HepG2 (cell line): Measurements from ENCODE around the gene NELL1. TPM values are rescaled to one million over a fixed set of nuclear protein-coding genes. Genes with fewer than 3 reads are reported as not detected.
A peak's percentile ranks its signal among the peaks of the same experiment; 100 is the strongest.

Source experiments
- ATAC-seq: fragments of 200-7000 bp; cut with Tn5 transposase; 3 replicates; pipeline ENCODE4 v1.9.1; 2020; ENCODE audit warnings: mild to moderate bottlenecking, moderate library complexity
- BruUV-seq: library from RNA; stranded (reverse); fragments of 400-500 nt; replicated peaks from 2 replicates; lab custom pipeline; 2021; lab: Mats Ljungman, UMichigan
- CTCF ChIA-PET: fragments of 300-600 bp; formaldehyde crosslinking; extraction: SDS; loops from one replicate; lab custom pipeline; 2021; ENCODE audit warnings: low total read pairs, inconsistent platforms, low intra/inter-chr PET ratio; lab: Yijun Ruan, JAX
- POLR2A ChIA-PET: fragments of 350-600 bp; sonication (Branson Sonifier 250); formaldehyde crosslinking; loops from one replicate; lab custom pipeline; 2020; ENCODE audit warnings: antibody characterized with exemption, inconsistent platforms; lab: Yijun Ruan, JAX
- DNase-seq: peaks from one replicate; pipeline ENCODE4 v3.0.0-alpha.2; 2015; ENCODE audit warnings: low spot score
- FAIRE-seq: peaks from 3 replicates; lab custom pipeline; 2011; peaks lifted over from hg19 to GRCh38; lab: Jason Lieb, UNC
- H2AFZ ChIP-seq: one replicate; pipeline ENCODE4 v1.6.1; 2011; ENCODE audit warnings: low read length, inconsistent platforms
- H3K27ac ChIP-seq: fragments of 300-600 bp; 3 replicates; pipeline ENCODE4 v1.8.0; 2011; ENCODE audit warnings: mixed run types, mild to moderate bottlenecking, mixed read lengths, low read length, inconsistent platforms; ENCODE audit not compliant: insufficient read depth; ENCODE audit errors: extremely low read length
- H3K27me3 ChIP-seq, 2 experiments: fragments of 200-600 bp in 1 of 2; 2 replicates in 1 of 2; 3 replicates in 1 of 2; pipeline versions ENCODE4 v1.6.0 to v1.8.0; 2011; ENCODE audit warnings: low read length in 2 of 2, mild to moderate bottlenecking in 2 of 2, moderate library complexity in 2 of 2, inconsistent platforms in 1 of 2; ENCODE audit not compliant: insufficient read depth in 2 of 2, control insufficient read depth in 1 of 2
- H3K36me3 ChIP-seq, 2 experiments: fragments of 200-600 bp in 1 of 2; replicated peaks in 1 of 2; 2 replicates in 1 of 2; 3 replicates in 1 of 2; pipeline versions ENCODE4 v1.5.1 to v1.8.0; 2011; ENCODE audit warnings: low read length in 2 of 2, inconsistent platforms in 1 of 2; ENCODE audit not compliant: insufficient read depth in 2 of 2, control insufficient read depth in 1 of 2
- H3K4me1 ChIP-seq: 2 replicates; pipeline ENCODE4 v1.5.1; 2012; ENCODE audit warnings: low read length, inconsistent platforms; ENCODE audit not compliant: insufficient read depth
- H3K4me2 ChIP-seq: 2 replicates; pipeline ENCODE4 v1.6.0; 2011; ENCODE audit warnings: low read depth, low read length, inconsistent platforms
- H3K4me3 ChIP-seq, 3 experiments: fragments of 200-600 bp in 1 of 3; sonication (generic), shearing (Covaris generic) in 1 of 3; replicated peaks in 1 of 3; 2 replicates each; pipeline ENCODE4 v1.5.1; 2011 to 2016; ENCODE audit warnings: low read length in 3 of 3, inconsistent platforms in 2 of 3, low read depth in 2 of 3, mild to moderate bottlenecking in 2 of 3, control low read depth in 1 of 3, mixed read lengths in 1 of 3; ENCODE audit not compliant: insufficient read depth in 1 of 3
- H3K79me2 ChIP-seq: one replicate; pipeline ENCODE4 v1.6.1; 2011; ENCODE audit warnings: low read length, inconsistent platforms; ENCODE audit not compliant: insufficient read depth
- H3K9ac ChIP-seq: 2 replicates; pipeline ENCODE4 v1.6.0; 2011; ENCODE audit warnings: mild to moderate bottlenecking, low read depth, low read length, inconsistent platforms; ENCODE audit not compliant: insufficient read depth
- H3K9me3 ChIP-seq: 2 replicates; pipeline ENCODE4 v1.5.1; 2012; ENCODE audit warnings: mild to moderate bottlenecking, low read length
- H4K20me1 ChIP-seq: 2 replicates; pipeline ENCODE4 v1.6.0; 2011; ENCODE audit warnings: inconsistent platforms, mild to moderate bottlenecking, low read length, moderate library complexity; ENCODE audit not compliant: insufficient read depth
- ATAD3A ChIP-seq: sonication (generic); formaldehyde crosslinking; IDR thresholded peaks from 2 replicates; pipeline ENCODE4 v1.4.0; 2020; ENCODE audit warnings: missing genetic modification reagents
- CEBPB ChIP-seq: IDR thresholded peaks from 2 replicates; pipeline ENCODE4 v1.6.1; 2011; ENCODE audit warnings: low read depth, low read length, improper control_type of control experiment, borderline replicate concordance
- DZIP1 ChIP-seq: sonication (generic); formaldehyde crosslinking; IDR thresholded peaks from 2 replicates; pipeline ENCODE4 v1.5.0; 2020; ENCODE audit warnings: mild to moderate bottlenecking, missing genetic modification reagents
- E2F2 ChIP-seq: sonication (generic); formaldehyde crosslinking; IDR thresholded peaks from 2 replicates; pipeline ENCODE4 v1.4.0; 2020; ENCODE audit warnings: missing genetic modification reagents, borderline replicate concordance
- GATAD1 ChIP-seq: IDR thresholded peaks from 2 replicates; pipeline ENCODE4 v1.6.1; 2016; ENCODE audit warnings: missing genetic modification reagents, missing compliant biosample characterization
- HNRNPL ChIP-seq: fragments of 200-400 bp; formaldehyde crosslinking; IDR thresholded peaks from 2 replicates; pipeline ENCODE4 v1.6.1; 2017; ENCODE audit warnings: mild to moderate bottlenecking, low read depth, low read length
- POLR2AphosphoS5 ChIP-seq: IDR thresholded peaks from 2 replicates; pipeline ENCODE4 v1.6.1; 2012; ENCODE audit warnings: low read depth, low read length
- TP53 ChIP-seq: sonication (generic); formaldehyde crosslinking; conservative IDR thresholded peaks from 2 replicates; pipeline ENCODE4 v1.4.0; 2020; ENCODE audit warnings: missing genetic modification reagents
- ZNF10 ChIP-seq: sonication (generic); formaldehyde crosslinking; IDR thresholded peaks from 2 replicates; pipeline ENCODE4 v1.4.0; 2020; ENCODE audit warnings: mild to moderate bottlenecking, low read depth, missing genetic modification reagents, borderline replicate concordance
- ZNF207 ChIP-seq: fragments of 450-650 bp; IDR thresholded peaks from 2 replicates; pipeline ENCODE4 v1.6.1; 2016; ENCODE audit warnings: antibody characterized with exemption, borderline replicate concordance
- ZNF383 ChIP-seq: sonication (generic); formaldehyde crosslinking; IDR thresholded peaks from 2 replicates; pipeline ENCODE4 v1.4.0; 2020; ENCODE audit warnings: missing genetic modification reagents, mild to moderate bottlenecking, borderline replicate concordance
- ZNF605 ChIP-seq: sonication (generic); formaldehyde crosslinking; IDR thresholded peaks from 2 replicates; pipeline ENCODE4 v1.8.0; 2022; ENCODE audit warnings: mild to moderate bottlenecking, missing genetic modification reagents
- ZNF75D ChIP-seq: sonication (generic); formaldehyde crosslinking; IDR thresholded peaks from 2 replicates; pipeline ENCODE4 v1.8.1; 2023; ENCODE audit warnings: missing genetic modification reagents, mild to moderate bottlenecking, borderline replicate concordance
- WGBS: methylation state at CpG from one replicate; pipeline ENCODE4 v1.1.6; 2017; ENCODE audit warnings: low lambda C conversion rate; 5-methylcytosine and 5-hydroxymethylcytosine counted together
- in situ Hi-C: cut with HindIII; loops from 2 replicates; pipeline ENCODE4 v1.10.0; 2017; ENCODE audit warnings: low pct_unique_long_range_greater_than_20kb; ENCODE audit not compliant: extremely low pct_ligation_motif_present
- intact Hi-C: fragments of 100-400 bp; cut with micrococcal nuclease; formaldehyde crosslinking; loops from one replicate; pipeline ENCODE4 v1.10.0; 2022; ENCODE audit not compliant: unreplicated experiment
- polyA plus RNA-seq, 8 experiments: library from polyadenylated mRNA; depleted of rRNA in 3 of 8; stranded (reverse) in 7 of 8; unstranded in 1 of 8; fragments of >200 nt; fragmentation: Illumina TruSeq in 4 of 8; extraction: Trizol in 4 of 8; gene quantifications; 2 replicates each; pipeline versions ENCODE4 v1.2.1 to v1.2.3, GENCODE V29; 2011 to 2016; ENCODE audit warnings: low read depth in 4 of 8, missing spikeins in 1 of 8, mixed read lengths in 1 of 8; ENCODE audit not compliant: insufficient read depth in 1 of 8
- total RNA-seq, 5 experiments: library from RNA; depleted of rRNA; stranded (reverse); fragments of >200 nt; fragmentation: Illumina TruSeq; extraction: Trizol; gene quantifications; 2 replicates each; pipeline ENCODE4 v1.2.3, GENCODE V29; 2016; ENCODE audit warnings: low read depth in 1 of 5
- TF ChIP-seq, protein P1 (sequence below): sonication (generic); formaldehyde crosslinking; IDR thresholded peaks from 2 replicates; pipeline ENCODE4 v1.5.0; 2020; ENCODE audit warnings: missing genetic modification reagents

The NELL1 gene
- total and polyA plus RNA-seq, 2 of the 13 experiments (the other 11 are each of a cell fraction or from before 2014, with no cell fraction given): not detected

DNA sequence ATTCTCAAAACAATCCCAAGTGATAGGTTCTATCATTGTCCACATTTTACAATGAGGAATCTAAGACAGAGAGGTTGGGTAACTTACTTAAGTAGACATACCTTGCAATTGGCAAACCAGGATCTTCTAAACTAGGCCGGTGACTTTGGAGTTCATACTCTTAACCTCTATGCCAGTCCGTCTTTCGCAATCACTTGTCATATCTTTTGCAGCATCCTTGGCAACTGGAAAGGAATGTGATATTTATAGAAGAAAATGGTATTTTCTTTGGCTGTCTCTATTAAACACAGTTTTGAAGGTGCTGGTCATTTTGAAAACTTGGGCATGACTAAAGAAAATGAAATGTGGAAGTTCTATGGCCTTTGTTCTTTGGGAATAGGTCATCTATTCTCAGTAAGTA is 556.5 kb downstream of the NELL1 start:
- WGBS: 70% methylated on average over 3 of the region's 3 CpGs
- FAIRE-seq: no peak

DNA sequence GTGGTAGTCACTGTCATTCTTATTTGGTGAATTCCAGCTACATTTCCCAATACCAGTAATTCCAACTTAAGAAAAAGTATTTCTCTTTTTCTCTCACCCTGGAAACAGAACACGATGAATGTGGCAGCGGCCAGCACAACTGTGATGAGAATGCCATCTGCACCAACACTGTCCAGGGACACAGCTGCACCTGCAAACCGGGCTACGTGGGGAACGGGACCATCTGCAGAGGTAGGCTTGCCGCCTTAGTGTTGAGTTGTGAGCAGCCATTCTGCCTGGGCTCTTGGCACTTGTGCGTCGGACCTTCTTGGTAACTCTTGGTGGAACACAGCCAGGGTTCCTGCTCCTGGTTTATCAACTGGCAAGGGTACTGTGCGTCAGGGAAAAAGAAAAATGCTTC is 559.8 kb downstream of the NELL1 start:
- Histone ChIP-seq H3K27ac (no peak overlapping the region), H3K4me2 (no peak overlapping the region), H3K9ac (no peak overlapping the region), H2AFZ (no peak overlapping the region), H4K20me1 (no peaks in the 10 kb centered on the region), H3K4me1 (no peaks in the 10 kb centered on the region), H3K79me2 (no peaks in the 10 kb centered on the region), H3K9me3 (0 out of 2 replicates have a peak, but pooled peaks cover 6% of the 10 kb centered on the region), H3K27me3 (no peaks in the 10 kb centered on the region), H3K4me3 (no peak overlapping the region), H3K36me3 (no peaks in the 10 kb centered on the region)
- ATAC-seq (no peak), FAIRE-seq (no peak), DNase-seq (no peak)
- in situ Hi-C loops: no loop called here
- TF ChIP-seq ZNF10 (CRISPR knock-in tag): no peak
- no peak for TF ChIP-seq ZNF383 (CRISPR knock-in tag)
- TF ChIP-seq ZNF605 (CRISPR knock-in tag): no peak
- TF ChIP-seq, protein P1, sequence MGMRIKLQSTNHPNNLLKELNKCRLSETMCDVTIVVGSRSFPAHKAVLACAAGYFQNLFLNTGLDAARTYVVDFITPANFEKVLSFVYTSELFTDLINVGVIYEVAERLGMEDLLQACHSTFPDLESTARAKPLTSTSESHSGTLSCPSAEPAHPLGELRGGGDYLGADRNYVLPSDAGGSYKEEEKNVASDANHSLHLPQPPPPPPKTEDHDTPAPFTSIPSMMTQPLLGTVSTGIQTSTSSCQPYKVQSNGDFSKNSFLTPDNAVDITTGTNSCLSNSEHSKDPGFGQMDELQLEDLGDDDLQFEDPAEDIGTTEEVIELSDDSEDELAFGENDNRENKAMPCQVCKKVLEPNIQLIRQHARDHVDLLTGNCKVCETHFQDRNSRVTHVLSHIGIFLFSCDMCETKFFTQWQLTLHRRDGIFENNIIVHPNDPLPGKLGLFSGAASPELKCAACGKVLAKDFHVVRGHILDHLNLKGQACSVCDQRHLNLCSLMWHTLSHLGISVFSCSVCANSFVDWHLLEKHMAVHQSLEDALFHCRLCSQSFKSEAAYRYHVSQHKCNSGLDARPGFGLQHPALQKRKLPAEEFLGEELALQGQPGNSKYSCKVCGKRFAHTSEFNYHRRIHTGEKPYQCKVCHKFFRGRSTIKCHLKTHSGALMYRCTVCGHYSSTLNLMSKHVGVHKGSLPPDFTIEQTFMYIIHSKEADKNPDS (CRISPR knock-in tag): no peak
- TF ChIP-seq ZNF75D (CRISPR knock-in tag): no peak
- TF ChIP-seq HNRNPL: no peak
- TF ChIP-seq DZIP1: no peak
- TF ChIP-seq E2F2 (CRISPR knock-in tag): no peak
- TF ChIP-seq TP53 (CRISPR knock-in tag): no peak
- no peak for TF ChIP-seq GATAD1 (CRISPR knock-in tag)
- TF ChIP-seq ZNF207: no peak
- no peak for TF ChIP-seq ATAD3A (CRISPR knock-in tag)
- ChIA-PET POLR2A (no interaction called here), CTCF (no interaction called here)
- intact Hi-C loops: no loop called here
- BruUV-seq: no TSS peak
- WGBS: 22% methylated on average over 9 of the region's 9 CpGs

More for the DNA sequence above, 556.5 kb downstream of the NELL1 start:
- ATAC-seq: no peak
- no peak overlapping the region for H3K9ac ChIP-seq
- ChIA-PET CTCF (no interaction called here), POLR2A (no interaction called here)
- DNase-seq: no peak
- no peak overlapping the region for H2AFZ ChIP-seq
- no peaks in the 10 kb centered on the region for H3K79me2 ChIP-seq
- intact Hi-C loops (no loop called here), in situ Hi-C loops (no loop called here)
- H4K20me1 ChIP-seq: no peaks in the 10 kb centered on the region
- H3K9me3 ChIP-seq: peaks cover 16% of the 10 kb centered on the region
- BruUV-seq: no TSS peak
- H3K27me3 ChIP-seq: no peaks in the 10 kb centered on the region
- H3K27ac ChIP-seq: no peak overlapping the region
- H3K4me1 ChIP-seq: no peaks in the 10 kb centered on the region
- no peaks in the 10 kb centered on the region for H3K36me3 ChIP-seq
- H3K4me2 ChIP-seq: no peak overlapping the region
- no peak overlapping the region for H3K4me3 ChIP-seq
- TF ChIP-seq CEBPB (peak; percentile 17; the same call in 1 of the 2 replicates), POLR2AphosphoS5 (no peak)
